K562 (cell line): ENCODE results near the gene SDC3. TPM values are rescaled to one million over a fixed set of nuclear protein-coding genes. Genes with fewer than 3 reads are reported as not detected.

Experiments used
- BMI1 ChIP-seq: fragments of 150-350 bp; IDR thresholded peaks from 2 replicates; pipeline ENCODE4 v1.6.1; 2014; ENCODE audit warnings: low read length
- E2F3 ChIP-seq: fragments of 250-450 bp; sonication (Bioruptor Pico); IDR thresholded peaks from 2 replicates; pipeline ENCODE4 v1.4.0; 2020; ENCODE audit warnings: mild to moderate bottlenecking
- EWSR1 ChIP-seq: fragments of 450-650 bp; IDR thresholded peaks from 2 replicates; pipeline ENCODE4 v1.6.1; 2018; ENCODE audit warnings: borderline replicate concordance, mild to moderate bottlenecking, low read depth, moderate library complexity; ENCODE audit not compliant: partially characterized antibody
- FOXA3 ChIP-seq, 2 experiments: fragments of 450-650 bp in 1 of 2; sonication (generic) in 1 of 2; formaldehyde crosslinking; IDR thresholded peaks in 1 of 2; conservative IDR thresholded peaks in 1 of 2; 2 replicates each; pipeline versions ENCODE4 v1.4.0 to v1.8.0; 2020 to 2022; ENCODE audit warnings: mild to moderate bottlenecking in 2 of 2, missing genetic modification reagents in 1 of 2
- FOXJ3 ChIP-seq: sonication (generic); formaldehyde crosslinking; IDR thresholded peaks from 2 replicates; pipeline ENCODE4 v1.4.0; 2020; ENCODE audit warnings: mild to moderate bottlenecking, missing genetic modification reagents
- FOXK1 ChIP-seq: sonication (generic); formaldehyde crosslinking; IDR thresholded peaks from 2 replicates; pipeline ENCODE4 v1.8.0; 2022; ENCODE audit warnings: missing genetic modification reagents, mild to moderate bottlenecking, borderline replicate concordance
- FOXP1 ChIP-seq: sonication (generic); formaldehyde crosslinking; IDR thresholded peaks from 2 replicates; pipeline ENCODE4 v1.8.0; 2022; ENCODE audit warnings: mild to moderate bottlenecking, missing genetic modification reagents
- MTA1 ChIP-seq: fragments of 450-650 bp; IDR thresholded peaks from 2 replicates; pipeline ENCODE4 v1.6.1; 2017; ENCODE audit warnings: borderline replicate concordance
- MXI1 ChIP-seq: IDR thresholded peaks from 2 replicates; pipeline ENCODE4 v1.6.1; 2011; ENCODE audit warnings: low read depth, mild to moderate bottlenecking, improper control_type of control experiment, low read length
- MYC ChIP-seq, 2 experiments: fragments of 250-450 bp in 1 of 2; sonication (Bioruptor Pico) in 1 of 2; IDR thresholded peaks; 2 replicates each; pipeline versions ENCODE4 v1.5.1 to v1.6.1; 2012 to 2021; ENCODE audit warnings: low read depth in 2 of 2, borderline replicate concordance in 1 of 2, improper control_type of control experiment in 1 of 2, low read length in 1 of 2, mild to moderate bottlenecking in 1 of 2, moderate library complexity in 1 of 2
- NCOA6 ChIP-seq: fragments of 450-650 bp; IDR thresholded peaks from 2 replicates; pipeline ENCODE4 v1.6.1; 2017; ENCODE audit warnings: mild to moderate bottlenecking
- SIX5 ChIP-seq, 2 experiments: IDR thresholded peaks; 2 replicates each; pipeline ENCODE4 v1.6.1; 2011; ENCODE audit warnings: low read length in 2 of 2, borderline replicate concordance in 1 of 2, low read depth in 1 of 2, mild to moderate bottlenecking in 1 of 2, moderate library complexity in 1 of 2; ENCODE audit not compliant: insufficient read depth in 1 of 2
- SMARCC2 ChIP-seq: fragments of 450-650 bp; IDR thresholded peaks from 2 replicates; pipeline ENCODE4 v1.6.1; 2017; ENCODE audit warnings: antibody characterized with exemption, moderate library complexity, mild to moderate bottlenecking, low read depth
- ZBTB17 ChIP-seq: fragments of 450-650 bp; formaldehyde crosslinking; IDR thresholded peaks from 2 replicates; pipeline ENCODE4 v1.4.0; 2020; ENCODE audit warnings: mild to moderate bottlenecking
- ZC3H4 ChIP-seq: sonication (generic); formaldehyde crosslinking; IDR thresholded peaks from 2 replicates; pipeline ENCODE4 v1.9.0; 2021; ENCODE audit warnings: missing genetic modification reagents, borderline replicate concordance
- ZNF184 ChIP-seq: sonication (generic); formaldehyde crosslinking; IDR thresholded peaks from 2 replicates; pipeline ENCODE4 v1.5.0; 2020; ENCODE audit warnings: missing genetic modification reagents
- ZNF280A ChIP-seq: fragments of 450-650 bp; IDR thresholded peaks from 2 replicates; pipeline ENCODE4 v1.6.1; 2018; ENCODE audit warnings: mild to moderate bottlenecking, low read depth; ENCODE audit not compliant: partially characterized antibody
- ZNF431 ChIP-seq: sonication (generic); formaldehyde crosslinking; IDR thresholded peaks from 2 replicates; pipeline ENCODE4 v1.8.0; 2022; ENCODE audit warnings: mild to moderate bottlenecking, missing genetic modification reagents
- ZNF584 ChIP-seq: fragments of 200-800 bp; sonication (Bioruptor generic); IDR thresholded peaks from 2 replicates; pipeline ENCODE4 v1.6.1; 2016; ENCODE audit warnings: low read depth, mild to moderate bottlenecking, missing genetic modification characterization, missing compliant biosample characterization
- polyA plus RNA-seq, 8 experiments: library from polyadenylated mRNA; depleted of rRNA in 4 of 8; stranded (reverse) in 5 of 8; unstranded in 3 of 8; fragments of >200 nt; fragmentation: Nextera tagmentation in 2 of 8; fragmentation: Illumina TruSeq in 1 of 8; extraction: Ambion mirVana in 2 of 8; extraction: Trizol in 1 of 8; gene quantifications; 2 replicates each; pipeline versions ENCODE4 v1.2.1 to v1.2.3, GENCODE V29; 2011 to 2014; ENCODE audit warnings: inconsistent platforms in 1 of 8, missing spikeins in 1 of 8
- total RNA-seq, 7 experiments: library from RNA; depleted of rRNA in 6 of 7; stranded (reverse); fragments of >200 nt in 6 of 7; fragmentation: Illumina TruSeq in 2 of 7; extraction: Trizol in 2 of 7; gene quantifications; 2 replicates each; pipeline versions ENCODE4 v1.2.1 to v1.2.3, GENCODE V29; 2011 to 2021; ENCODE audit warnings: low replicate concordance in 1 of 7
- TF ChIP-seq, protein P1 (sequence below), 2 experiments: IDR thresholded peaks in 1 of 2; conservative IDR thresholded peaks in 1 of 2; 2 replicates each; pipeline ENCODE4 v1.6.1; 2016; ENCODE audit warnings: low read depth in 2 of 2, mild to moderate bottlenecking in 1 of 2, missing compliant biosample characterization in 1 of 2, missing genetic modification characterization in 1 of 2, moderate library complexity in 1 of 2

The SDC3 gene
- total and polyA plus RNA-seq, 9 of the 15 experiments (the other 6 are each of a cell fraction or from before 2014, with no cell fraction given) = 0.38 to 44.1 (median 12.1) TPM

DNA sequence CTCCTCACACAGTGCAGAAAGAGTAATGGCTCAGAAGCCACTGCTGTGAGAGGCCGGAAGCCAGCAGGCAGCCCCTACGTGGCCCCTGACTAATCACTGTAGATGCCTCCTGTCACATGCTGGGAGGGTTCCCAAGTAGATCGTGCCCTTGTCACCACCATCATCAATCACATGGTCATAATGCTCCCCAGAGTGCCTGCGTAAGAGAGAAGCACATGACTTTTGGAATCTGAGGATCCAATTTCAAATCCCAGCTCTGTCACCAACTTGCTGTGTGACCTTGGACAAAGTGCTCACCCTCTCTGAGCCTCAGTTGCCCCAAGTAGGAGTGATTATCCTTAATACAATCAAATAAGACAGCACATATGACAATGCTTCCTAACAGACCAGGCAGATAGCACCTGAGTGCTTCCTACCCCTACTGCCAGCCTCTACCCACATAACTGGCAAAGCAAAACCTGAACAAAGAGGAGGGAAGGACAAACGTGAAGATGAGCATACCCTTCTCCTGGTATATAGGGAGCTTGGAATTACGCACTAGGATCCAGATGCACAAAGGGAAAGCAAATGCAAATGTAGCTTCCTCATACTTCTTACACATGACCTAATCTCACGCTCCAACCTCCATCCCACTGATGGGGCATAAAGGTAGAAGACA is 65.7 kb downstream of the SDC3 start (continued):
- TF ChIP-seq SMARCC2 (no peak), ZNF280A (no peak), BMI1 (no peak), E2F3 (CRISPR knock-in tag) (no peak), MXI1 (no peak), MYC (IDR thresholded peaks at IDR 0.05; ENCODE audit: low read depth, low read length) (0 out of 2 replicates have a peak, but pooled peaks have one; percentile 40), MYC (CRISPR knock-in tag; IDR thresholded peaks at IDR 0.05; ENCODE audit: borderline replicate concordance, low read depth) (no peak), ZNF584 (CRISPR knock-in tag) (peak; percentile 78; the same call in 1 of the 2 replicates), FOXJ3 (CRISPR knock-in tag) (no peak), FOXP1 (CRISPR knock-in tag) (no peak), ZNF184 (CRISPR knock-in tag) (no peak), FOXK1 (CRISPR knock-in tag) (no peak), EWSR1 (no peak), SIX5 (IDR thresholded peaks at IDR 0.05; ENCODE audit: borderline replicate concordance in 1 of 2, insufficient read depth in 1 of 2, low read depth in 1 of 2, low read length in 2 of 2) (no peak), ZC3H4 (CRISPR knock-in tag) (no peak), FOXA3 (CRISPR knock-in tag; conservative IDR thresholded peaks at IDR 0.05 in 1 of 2, IDR thresholded peaks at IDR 0.05 in 1 of 2) (no peak), ZBTB17 (CRISPR knock-in tag) (no peak), ZNF431 (0 out of 2 replicates have a peak, but pooled peaks have one; percentile 29), MTA1 (no peak), NCOA6 (no peak)
- TF ChIP-seq, protein P1, sequence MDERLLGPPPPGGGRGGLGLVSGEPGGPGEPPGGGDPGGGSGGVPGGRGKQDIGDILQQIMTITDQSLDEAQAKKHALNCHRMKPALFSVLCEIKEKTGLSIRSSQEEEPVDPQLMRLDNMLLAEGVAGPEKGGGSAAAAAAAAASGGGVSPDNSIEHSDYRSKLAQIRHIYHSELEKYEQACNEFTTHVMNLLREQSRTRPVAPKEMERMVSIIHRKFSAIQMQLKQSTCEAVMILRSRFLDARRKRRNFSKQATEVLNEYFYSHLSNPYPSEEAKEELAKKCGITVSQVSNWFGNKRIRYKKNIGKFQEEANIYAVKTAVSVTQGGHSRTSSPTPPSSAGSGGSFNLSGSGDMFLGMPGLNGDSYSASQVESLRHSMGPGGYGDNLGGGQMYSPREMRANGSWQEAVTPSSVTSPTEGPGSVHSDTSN (CRISPR knock-in tag; IDR thresholded peaks at IDR 0.05; ENCODE audit: low read depth) = 0 out of 2 replicates have a peak, but pooled peaks have one; percentile 29
- TF ChIP-seq, protein P1 (tag; conservative IDR thresholded peaks at IDR 0.05; ENCODE audit: low read depth) = peak; percentile 97
